ENCODE results near the gene EIF4EBP3. TPM values are rescaled to one million over a fixed set of nuclear protein-coding genes. Genes with fewer than 3 reads are reported as not detected.

The EIF4EBP3 gene
- total RNA-seq, 1 donor from 2014 or later = 38.1 TPM

GRCh38 chr5:140545606-140546005 is 1.9 kb upstream of the EIF4EBP3 start:
- no peak for DNase-seq (ENCODE audit: extremely low spot score in 2 of 2)
- Histone ChIP-seq H3K4me1 (peaks cover 33% of the 10 kb centered on the region), H3K27ac (no peak overlapping the region), H3K4me3 (no peak overlapping the region), H3K36me3 (peaks cover 0 to 46% of the 10 kb centered on the region in 2 donors), H3K9me3 (no peaks in the 10 kb centered on the region), H3K27me3 (no peaks in the 10 kb centered on the region)
- intact Hi-C loops (cut with DNase I) = loop anchor here (5.0 to 10.0 kb wide), 2 partner anchors 102 to 141 kb away; partner anchors contain the start of genes ANKHD1, IK and NDUFA2
- TF ChIP-seq POLR2A (IDR thresholded peaks at IDR 0.05) (no peak), CTCF (IDR thresholded peaks at IDR 0.05) (no peak), POLR2AphosphoS5 (IDR thresholded peaks at IDR 0.05; ENCODE audit: insufficient read depth in 1 of 2, low read depth in 1 of 2) (no peak)

GRCh38 chr5:140546851-140547507 is 483 bp upstream of the EIF4EBP3 start:
- peak in 1 of 2 donors; percentile 89 for DNase-seq (ENCODE audit: extremely low spot score in 2 of 2)
- peak overlapping the region; percentile 89 for H3K27ac ChIP-seq
- TF ChIP-seq POLR2AphosphoS5 (IDR thresholded peaks at IDR 0.05; ENCODE audit: insufficient read depth in 1 of 2, low read depth in 1 of 2) (no peak), CTCF (IDR thresholded peaks at IDR 0.05) (no peak), POLR2A (IDR thresholded peaks at IDR 0.05) (no peak)
- no peaks in the 10 kb centered on the region for H3K27me3 ChIP-seq
- H3K9me3 ChIP-seq = no peaks in the 10 kb centered on the region
- peaks cover 33% of the 10 kb centered on the region for H3K4me1 ChIP-seq
- intact Hi-C loops (cut with DNase I) = loop anchor here (5.0 to 10.0 kb wide), 2 partner anchors 100 to 142 kb away; partner anchors contain the start of genes ANKHD1, IK and NDUFA2
- H3K4me3 ChIP-seq = peak overlapping the region; percentile 50 to 75
- peaks cover 0 to 46% of the 10 kb centered on the region in 2 donors for H3K36me3 ChIP-seq

- no peak for DNase-seq (ENCODE audit: extremely low spot score in 2 of 2)
- Histone ChIP-seq H3K4me3 (peak overlapping the region; percentile 50 to 75), H3K27ac (peak overlapping the region; percentile 89), H3K4me1 (peaks cover 33% of the 10 kb centered on the region), H3K9me3 (no peaks in the 10 kb centered on the region), H3K27me3 (no peaks in the 10 kb centered on the region), H3K36me3 (peaks cover 0 to 36% of the 10 kb centered on the region in 2 donors)
- TF ChIP-seq POLR2A (IDR thresholded peaks at IDR 0.05) = no peak
- peak in 1 of 2 donors; percentile 36 for TF ChIP-seq POLR2AphosphoS5 (IDR thresholded peaks at IDR 0.05; ENCODE audit: insufficient read depth in 1 of 2, low read depth in 1 of 2)
- intact Hi-C loops (cut with DNase I) = loop anchor here (5.0 to 10.0 kb wide), 2 partner anchors 99 to 143 kb away; partner anchors contain the start of genes ANKHD1, IK and NDUFA2
Measured at GRCh38 chr5:140548300-140548688, 832 bp downstream of the EIF4EBP3 start.

- DNase-seq (ENCODE audit: extremely low spot score in 2 of 2) = no peak
- H3K36me3 ChIP-seq = peaks cover 0 to 31% of the 10 kb centered on the region in 2 donors
Measured at GRCh38 chr5:140548791-140549190, 1.3 kb downstream of the EIF4EBP3 start.

More at GRCh38 chr5:140548791-140549190, 1.3 kb downstream of the EIF4EBP3 start:
- no peak for TF ChIP-seq CTCF (IDR thresholded peaks at IDR 0.05)
- TF ChIP-seq POLR2A (IDR thresholded peaks at IDR 0.05) = no peak
- TF ChIP-seq POLR2AphosphoS5 (IDR thresholded peaks at IDR 0.05; ENCODE audit: insufficient read depth in 1 of 2, low read depth in 1 of 2) = no peak
- H3K9me3 ChIP-seq = no peaks in the 10 kb centered on the region
- no peak overlapping the region for H3K4me3 ChIP-seq
- H3K4me1 ChIP-seq = peaks cover 33% of the 10 kb centered on the region
- no peaks in the 10 kb centered on the region for H3K27me3 ChIP-seq
- peak overlapping the region; percentile 89 for H3K27ac ChIP-seq
- intact Hi-C loops (cut with DNase I) = loop anchor here (5.0 to 10.0 kb wide), 2 partner anchors 99 to 144 kb away; partner anchors contain the start of genes ANKHD1, IK and NDUFA2

Measured in vagina (tissue), 2 donors.